Ectodermal cell (in vitro differentiated cells): ENCODE data around the gene SMS.

ENCODE experiments used
- H3K27ac ChIP-seq: 2 replicates; pipeline ENCODE4 v1.7.0; 2013; ENCODE audit warnings: mild to moderate bottlenecking, low read depth, low read length; ENCODE audit not compliant: insufficient read depth, poor library complexity, severe bottlenecking
- H3K27me3 ChIP-seq: 2 replicates; pipeline ENCODE4 v1.7.0; 2013; ENCODE audit warnings: mild to moderate bottlenecking, low read length; ENCODE audit not compliant: insufficient read depth, control insufficient read depth, poor library complexity, severe bottlenecking
- H3K36me3 ChIP-seq: one replicate; pipeline ENCODE4 v1.7.0; 2013; ENCODE audit warnings: low read length; ENCODE audit not compliant: control insufficient read depth, insufficient read depth
- H3K4me1 ChIP-seq: one replicate; pipeline ENCODE4 v1.7.0; 2013; ENCODE audit warnings: low read length; ENCODE audit not compliant: control insufficient read depth, insufficient read depth
- H3K4me3 ChIP-seq: 2 replicates; pipeline ENCODE4 v1.7.0; 2013; ENCODE audit warnings: low read depth, low read length, control low read depth; ENCODE audit not compliant: insufficient read depth
- H3K9me3 ChIP-seq: 2 replicates; pipeline ENCODE4 v1.7.0; 2013; ENCODE audit warnings: mild to moderate bottlenecking, low read length, moderate library complexity; ENCODE audit not compliant: control insufficient read depth
- WGBS, 2 experiments: methylation state at CpG; one replicate each; pipeline ENCODE4 v1.1.7; 2013; ENCODE audit warnings: missing lambda C conversion rate in 2 of 2; 5-methylcytosine and 5-hydroxymethylcytosine counted together

Gene SMS

GRCh38 chrX:21996872-21997455 is 56.5 kb downstream of the SMS start:
- Histone ChIP-seq H3K27ac (no peak overlapping the region), H3K36me3 (no peaks in the 10 kb centered on the region), H3K4me1 (no peaks in the 10 kb centered on the region), H3K27me3 (no peaks in the 10 kb centered on the region), H3K9me3 (no peaks in the 10 kb centered on the region), H3K4me3 (no peak overlapping the region)
- WGBS, 2 experiments, result 84 to 87% methylated on average over 8 to 10 of the region's 10 CpGs

GRCh38 chrX:21998037-21998436 is 57.5 kb downstream of the SMS start:
- 87 to 97% methylated on average over 4 of the region's 4 CpGs for WGBS, 2 experiments

GRCh38 chrX:22004866-22005265 is 64.4 kb downstream of the SMS start:
- no peak overlapping the region for H3K4me3 ChIP-seq
- H3K36me3 ChIP-seq, result no peaks in the 10 kb centered on the region
- no peaks in the 10 kb centered on the region for H3K9me3 ChIP-seq
- WGBS, 2 experiments, result 94 to 96% methylated on average over 10 of the region's 10 CpGs
- no peak overlapping the region for H3K27ac ChIP-seq
- no peaks in the 10 kb centered on the region for H3K27me3 ChIP-seq
- no peaks in the 10 kb centered on the region for H3K4me1 ChIP-seq

More at GRCh38 chrX:21998037-21998436, 57.5 kb downstream of the SMS start:
- no peaks in the 10 kb centered on the region for H3K4me1 ChIP-seq
- no peaks in the 10 kb centered on the region for H3K36me3 ChIP-seq
- no peaks in the 10 kb centered on the region for H3K9me3 ChIP-seq
- H3K4me3 ChIP-seq, result no peak overlapping the region
- no peak overlapping the region for H3K27ac ChIP-seq
- H3K27me3 ChIP-seq, result no peaks in the 10 kb centered on the region

GRCh38 chrX:22012051-22012450 is 71.5 kb downstream of the SMS start:
- Histone ChIP-seq H3K27ac (no peak overlapping the region), H3K4me3 (no peak overlapping the region), H3K9me3 (no peaks in the 10 kb centered on the region), H3K4me1 (no peaks in the 10 kb centered on the region), H3K36me3 (no peaks in the 10 kb centered on the region), H3K27me3 (no peaks in the 10 kb centered on the region)
- WGBS, 2 experiments, result 81 to 88% methylated on average over 4 to 5 of the region's 5 CpGs

GRCh38 chrX:22012931-22013330 is 72.4 kb downstream of the SMS start:
- H3K9me3 ChIP-seq, result no peaks in the 10 kb centered on the region
- no peaks in the 10 kb centered on the region for H3K27me3 ChIP-seq
- 94 to 95% methylated on average over 7 of the region's 7 CpGs for WGBS, 2 experiments
- H3K4me1 ChIP-seq, result no peaks in the 10 kb centered on the region
- no peak overlapping the region for H3K27ac ChIP-seq
- H3K36me3 ChIP-seq, result no peaks in the 10 kb centered on the region
- H3K4me3 ChIP-seq, result no peak overlapping the region

GRCh38 chrX:22015139-22015750 is 74.7 kb downstream of the SMS start:
- Histone ChIP-seq H3K27me3 (no peaks in the 10 kb centered on the region), H3K9me3 (no peaks in the 10 kb centered on the region), H3K27ac (no peak overlapping the region), H3K4me3 (no peak overlapping the region), H3K36me3 (no peaks in the 10 kb centered on the region), H3K4me1 (no peaks in the 10 kb centered on the region)
- WGBS, 2 experiments, result 89 to 90% methylated on average over 9 of the region's 9 CpGs

GRCh38 chrX:22021751-22022324 is 81.3 kb downstream of the SMS start:
- Histone ChIP-seq H3K27me3 (no peaks in the 10 kb centered on the region), H3K4me1 (no peaks in the 10 kb centered on the region), H3K36me3 (no peaks in the 10 kb centered on the region), H3K9me3 (no peaks in the 10 kb centered on the region), H3K4me3 (no peak overlapping the region), H3K27ac (no peak overlapping the region)
- 89 to 90% methylated on average over 5 to 6 of the region's 10 CpGs for WGBS, 2 experiments

- WGBS, 2 experiments, result 43 to 45% methylated on average over 2 of the region's 2 CpGs
- Histone ChIP-seq H3K27me3 (no peaks in the 10 kb centered on the region), H3K9me3 (no peaks in the 10 kb centered on the region), H3K4me1 (no peaks in the 10 kb centered on the region), H3K27ac (no peak overlapping the region), H3K4me3 (no peak overlapping the region), H3K36me3 (no peaks in the 10 kb centered on the region)
Measured at GRCh38 chrX:22024577-22024976, 84.1 kb downstream of the SMS start.

- Histone ChIP-seq H3K36me3 (no peaks in the 10 kb centered on the region), H3K27ac (no peak overlapping the region), H3K4me1 (no peaks in the 10 kb centered on the region), H3K9me3 (no peaks in the 10 kb centered on the region), H3K27me3 (no peaks in the 10 kb centered on the region), H3K4me3 (no peak overlapping the region)
- 96 to 98% methylated on average over 7 of the region's 7 CpGs for WGBS, 2 experiments
Measured at GRCh38 chrX:22025751-22026150, 85.2 kb downstream of the SMS start.

- WGBS, 2 experiments, result 93% methylated on average over 4 of the region's 4 CpGs
- H3K27me3 ChIP-seq, result no peaks in the 10 kb centered on the region
Measured at GRCh38 chrX:22026731-22027130, 86.2 kb downstream of the SMS start.

More at GRCh38 chrX:22026731-22027130, 86.2 kb downstream of the SMS start:
- Histone ChIP-seq H3K9me3 (no peaks in the 10 kb centered on the region), H3K36me3 (no peaks in the 10 kb centered on the region), H3K4me3 (no peak overlapping the region), H3K27ac (no peak overlapping the region), H3K4me1 (no peaks in the 10 kb centered on the region)
